ENCODE results near the gene RESP18.

DNA sequence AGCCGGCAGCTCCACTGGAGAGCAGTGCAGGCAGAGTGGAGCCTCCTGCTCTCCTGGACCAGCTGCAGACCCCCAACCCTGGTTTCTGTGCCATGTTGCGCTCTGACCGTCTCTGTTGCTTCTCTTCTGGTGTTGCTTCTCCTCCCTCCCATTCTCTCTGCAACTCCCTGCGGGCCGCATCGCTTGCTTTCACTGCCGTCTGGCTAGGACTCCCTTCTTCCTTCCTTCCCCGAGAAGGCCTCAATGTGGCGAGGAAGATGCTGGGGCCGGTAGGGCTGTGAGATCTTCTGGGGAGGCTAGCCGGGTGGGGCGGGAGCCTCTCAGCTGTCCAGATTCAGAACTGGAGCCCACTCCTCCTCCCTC lies 47.2 kb downstream of the RESP18 start:
- TF ChIP-seq EZH2 (IDR thresholded peaks at IDR 0.05; ENCODE audit: borderline replicate concordance, low read length) (no peak), CTCF (conservative IDR thresholded peaks at IDR 0.05 in 1 of 2, IDR thresholded peaks at IDR 0.05 in 1 of 2; ENCODE audit: extremely low read depth in 1 of 2, insufficient read depth in 1 of 2, low read depth in 1 of 2, low read length in 2 of 2) (no peak)
